ENCODE measurements around the gene WDR59.
"Not testable (repeated sequence)": the region's sequence is repeated elsewhere in the genome, so short reads cannot be mapped to it uniquely, and the experiment has no call there.

GRCh38 chr16:75026239-75026891 is 41.4 kb upstream of the WDR59 start:
- TF ChIP-seq CTCF (IDR thresholded peaks at IDR 0.05 in 4 of 5, conservative IDR thresholded peaks at IDR 0.05 in 1 of 5); POLR2A (IDR thresholded peaks at IDR 0.05): not testable (repeated sequence)

Measured in gastrocnemius medialis (tissue), 4 donors.